CD4-positive, alpha-beta T cell treated with Interleukin-10 for 1 hour (primary cell): ENCODE results near the gene CNTN3.

Experiments used
- DNase-seq: peaks from one replicate; pipeline ENCODE4 v3.0.0-alpha.2; 2020

Gene CNTN3

DNA sequence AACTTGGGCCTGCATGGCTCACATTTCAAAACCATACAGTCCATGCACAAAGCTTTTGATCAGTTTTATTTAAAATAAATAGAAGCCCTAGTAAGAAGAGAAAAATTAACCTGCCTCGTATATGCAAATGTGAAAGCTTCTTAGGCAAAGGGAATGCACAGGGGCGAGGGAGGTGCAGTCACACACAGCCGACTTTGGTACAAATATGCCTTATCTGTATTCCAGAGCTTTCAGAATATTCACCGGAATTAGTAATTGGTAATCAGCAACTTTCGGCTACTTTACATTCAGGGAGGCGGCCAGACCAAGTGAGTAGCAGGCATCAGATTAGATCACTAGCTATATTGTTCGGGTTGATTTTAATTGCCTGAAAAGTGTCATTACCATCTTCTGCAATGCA lies 7.5 kb downstream of the CNTN3 start:
- no peak for DNase-seq

GRCh38 chr3:74605437-74605836 lies 9.0 kb downstream of the CNTN3 start:
- DNase-seq: no peak

DNA sequence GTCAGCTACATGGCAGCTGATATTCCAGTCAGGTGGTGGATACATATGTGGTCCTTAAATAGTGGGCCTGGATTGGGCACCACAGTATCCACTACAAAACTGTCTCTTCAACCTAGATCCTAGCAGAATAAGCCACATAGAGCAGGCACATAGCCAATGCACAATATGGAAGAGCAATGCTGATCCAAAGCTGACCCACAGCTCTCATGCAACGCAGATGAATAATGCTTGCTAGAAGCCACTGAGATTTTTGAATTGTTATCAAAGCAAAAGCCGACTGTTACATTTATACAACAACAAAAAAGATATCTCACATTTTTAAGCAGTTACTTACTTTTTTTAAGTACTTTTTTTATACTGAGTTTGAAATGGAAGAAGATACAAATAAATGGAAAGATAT lies 11.2 kb downstream of the CNTN3 start:
- no peak for DNase-seq

DNA sequence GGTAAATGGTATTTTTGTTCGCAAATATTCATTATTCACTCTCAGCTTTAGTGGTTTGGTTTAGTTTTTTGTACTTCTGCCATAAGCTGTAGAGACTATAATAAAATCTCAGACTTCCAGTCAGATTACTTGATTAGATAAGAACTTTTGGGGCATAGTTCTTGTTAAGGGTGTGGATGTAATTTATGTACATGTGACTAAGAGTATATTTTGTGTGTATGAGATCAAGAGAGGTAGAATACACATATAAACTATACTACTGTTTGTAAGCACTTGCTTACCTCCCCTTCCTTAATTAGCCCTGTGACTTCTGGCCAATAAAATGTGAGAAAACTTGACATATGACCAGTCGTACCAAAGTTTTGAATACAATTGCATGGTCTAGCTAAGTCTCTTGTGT lies 12.0 kb downstream of the CNTN3 start:
- no peak for DNase-seq

DNA sequence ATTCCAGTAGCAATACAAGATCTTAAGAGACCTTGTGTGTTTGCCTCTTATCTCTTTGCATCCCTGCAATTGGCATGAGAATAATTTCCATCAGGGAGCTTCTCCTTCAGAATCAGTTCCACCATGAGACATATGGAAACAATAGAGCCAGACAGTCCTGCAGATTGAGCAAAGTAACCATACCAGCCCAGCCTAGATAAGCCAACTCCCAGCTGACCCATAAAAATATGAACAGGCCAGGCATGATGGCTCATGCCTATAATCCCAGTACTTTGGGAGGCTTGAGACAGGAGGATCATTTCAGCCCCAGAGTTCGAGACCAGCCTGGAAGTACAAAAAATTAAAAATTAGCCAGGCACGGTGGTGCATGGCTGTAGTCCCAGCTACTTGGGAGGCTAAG lies 12.7 kb downstream of the CNTN3 start:
- DNase-seq: no peak

DNA sequence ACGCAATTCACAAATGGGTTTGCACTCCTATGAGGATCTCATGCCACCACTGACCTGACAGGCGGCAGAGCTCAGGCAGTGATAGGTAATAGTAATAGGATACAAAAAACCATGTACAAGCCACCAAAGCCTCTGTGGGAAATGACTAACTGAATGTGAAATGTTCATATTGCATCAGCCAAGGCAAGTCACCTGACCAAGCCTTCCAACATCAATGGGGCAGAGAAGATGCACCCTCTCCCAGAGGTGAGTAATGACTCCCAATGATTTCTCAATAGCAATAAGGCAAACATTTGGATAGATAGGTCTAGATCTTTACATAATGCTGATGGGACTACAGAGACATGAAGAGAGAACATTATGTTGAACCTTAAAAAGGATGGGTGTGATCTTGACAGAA lies 14.9 kb downstream of the CNTN3 start:
- no peak for DNase-seq

DNA sequence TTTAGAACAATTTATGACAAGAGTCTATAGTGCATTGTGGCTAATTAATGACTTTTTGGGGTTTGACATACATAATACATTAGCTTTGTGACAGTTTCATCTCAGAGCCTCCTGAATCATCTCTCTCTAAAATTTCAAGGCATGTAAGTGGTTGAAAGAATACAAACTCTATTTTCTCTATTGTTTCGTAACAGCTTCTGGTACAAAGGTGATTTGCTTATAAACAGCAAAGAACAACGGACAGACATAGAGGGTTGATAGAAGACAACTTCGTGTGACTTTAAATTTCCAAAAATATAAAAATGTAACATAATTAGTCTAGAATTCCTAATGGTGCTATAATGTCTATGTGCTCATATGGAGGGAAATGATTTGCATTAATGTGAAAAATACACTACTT lies 21.3 kb downstream of the CNTN3 start:
- DNase-seq: no peak

DNA sequence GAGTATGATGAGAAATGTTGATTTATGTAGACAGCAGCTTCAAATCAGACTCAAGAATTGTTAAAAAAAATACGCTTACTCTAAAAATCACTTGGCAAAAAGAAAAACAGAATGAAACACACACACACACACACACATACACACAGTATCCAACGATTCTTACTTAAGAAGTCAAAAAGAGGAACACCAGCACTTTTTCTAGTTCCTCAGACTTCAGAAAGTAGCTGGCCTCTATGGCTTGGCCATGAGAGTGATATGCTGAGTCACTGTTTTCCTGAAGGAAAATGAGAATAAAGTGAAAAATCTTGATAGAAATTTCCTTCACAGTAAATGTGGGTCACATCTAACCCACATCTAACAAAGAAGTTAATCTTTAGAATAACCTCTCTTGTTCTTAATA lies 22.1 kb downstream of the CNTN3 start:
- DNase-seq: no peak

- no peak for DNase-seq
These were observed 22.5 kb downstream of the CNTN3 start for GRCh38 chr3:74591946-74592345.

DNA sequence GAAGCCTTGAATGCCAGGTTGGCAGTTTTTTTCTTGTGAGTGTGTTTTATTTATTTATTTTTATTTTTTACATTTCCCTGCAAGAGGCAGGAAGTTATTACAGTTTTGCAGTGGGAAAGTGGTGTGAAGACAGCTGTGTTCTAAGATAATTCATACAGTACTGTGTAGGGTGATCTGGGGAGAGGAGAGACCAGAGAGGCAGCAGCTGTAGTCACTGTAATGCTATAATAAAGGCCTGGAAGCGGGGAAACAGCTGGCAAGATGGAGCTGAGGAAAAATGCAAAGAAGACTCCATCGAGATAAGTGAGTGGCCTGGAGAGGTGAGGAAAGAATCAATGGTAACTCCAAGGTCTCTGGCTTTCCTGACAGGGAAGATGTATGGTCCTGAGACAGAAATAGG lies 23.1 kb downstream of the CNTN3 start:
- no peak for DNase-seq

- no peak for DNase-seq
These were observed 23.7 kb downstream of the CNTN3 start for GRCh38 chr3:74590620-74591262.

- no peak for DNase-seq
These were observed 29.7 kb downstream of the CNTN3 start for GRCh38 chr3:74584782-74585181.

DNA sequence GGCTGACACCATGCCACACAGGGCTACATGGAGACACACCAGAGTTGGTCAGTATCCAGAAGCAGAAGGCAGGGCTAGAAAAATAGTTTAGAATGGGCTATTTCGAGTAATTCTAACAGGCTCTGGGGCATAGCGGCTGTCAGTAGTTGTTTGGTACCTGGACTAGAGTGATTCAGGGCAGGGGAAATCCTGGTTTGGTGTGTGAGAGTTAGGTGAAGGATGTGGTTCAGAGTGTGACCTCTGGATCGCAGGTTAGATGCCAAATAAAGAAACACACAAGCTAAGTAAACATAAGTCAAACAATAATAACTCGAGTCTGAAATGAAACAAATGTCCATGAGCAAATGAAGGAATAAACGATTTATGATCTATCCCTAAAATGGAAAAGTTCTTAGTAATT lies 31.5 kb downstream of the CNTN3 start:
- DNase-seq: no peak

DNA sequence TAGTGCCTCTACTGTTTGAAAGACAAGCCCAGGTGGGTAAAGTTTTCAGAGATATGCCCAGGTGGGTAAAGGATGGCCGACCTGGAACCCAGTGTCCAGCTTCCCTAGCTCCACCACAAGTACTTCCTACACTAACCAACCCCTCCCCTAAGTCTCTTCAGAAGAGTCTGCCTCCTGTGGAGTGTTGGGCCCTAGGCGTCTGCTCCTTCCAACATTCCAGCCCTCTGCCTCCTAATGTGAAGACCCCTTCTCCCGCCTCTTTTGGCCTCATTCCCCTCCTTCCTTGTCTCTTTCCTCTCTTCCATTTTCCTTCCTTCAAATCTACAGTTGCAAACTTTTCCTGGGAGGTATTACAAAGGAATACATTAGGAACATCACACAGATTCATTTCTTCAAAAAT lies 38.6 kb downstream of the CNTN3 start:
- no peak for DNase-seq

DNA sequence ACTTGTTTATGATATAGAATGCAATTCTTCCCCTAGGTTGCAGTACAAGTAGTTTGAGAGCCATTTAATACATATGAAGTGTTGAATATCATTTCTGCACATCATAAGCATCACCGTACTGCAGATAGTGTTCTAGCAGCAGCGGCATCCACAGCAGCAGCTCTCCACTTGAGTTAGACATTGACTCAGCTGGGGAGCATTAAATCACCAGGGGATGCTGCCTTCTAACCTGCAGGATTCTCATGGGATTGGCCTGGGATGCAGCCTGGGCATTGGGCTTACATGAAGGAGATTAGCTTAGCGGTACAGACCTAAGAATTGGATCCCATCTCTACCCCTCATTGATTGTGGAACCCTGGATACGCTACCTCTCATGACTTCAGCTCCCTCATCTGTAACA lies 43.3 kb downstream of the CNTN3 start:
- DNase-seq: no peak
